ENCODE data around the gene TACR1.
"Not testable (repeated sequence)": the region's sequence is repeated elsewhere in the genome, so short reads cannot be mapped to it uniquely, and the experiment has no call there.

The TACR1 gene

DNA sequence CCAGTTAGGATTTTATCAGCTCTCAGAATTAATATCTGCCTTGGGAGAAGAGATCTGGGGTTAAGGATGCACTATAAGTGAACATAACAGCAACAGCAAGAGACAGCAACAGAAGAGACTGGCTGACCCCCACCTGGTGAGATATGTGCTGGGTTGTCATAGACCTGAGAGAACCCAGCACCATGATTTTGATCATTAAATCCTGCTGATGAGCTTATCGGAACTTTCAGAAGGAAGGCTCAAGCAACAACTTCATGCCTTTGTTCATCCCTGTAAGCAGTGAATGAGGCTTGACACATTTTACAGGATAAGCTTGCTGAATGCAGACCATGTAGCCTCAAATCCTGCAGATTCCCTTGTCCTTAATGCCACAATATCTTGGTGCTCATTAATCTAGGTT, 140.9 kb downstream of the TACR1 start:
- peaks cover 5% of the 10 kb centered on the region for H3K27me3 ChIP-seq (replicated peaks; ENCODE audit: control insufficient read depth, insufficient read depth, low read length)
- H3K4me1 ChIP-seq (ENCODE audit: control insufficient read depth, insufficient read depth, low read length), result no peaks in the 10 kb centered on the region
- no peaks in the 10 kb centered on the region for H3K9me3 ChIP-seq (ENCODE audit: control insufficient read depth, low read length)
- no peak overlapping the region for H3K9ac ChIP-seq (ENCODE audit: low read length)
- DNase-seq (ENCODE audit: low read depth), result no peak
- no peaks in the 10 kb centered on the region for H3K36me3 ChIP-seq (ENCODE audit: control insufficient read depth, insufficient read depth, low read length, severe bottlenecking)
- no peak overlapping the region for H3K4me3 ChIP-seq (ENCODE audit: low read length)

DNA sequence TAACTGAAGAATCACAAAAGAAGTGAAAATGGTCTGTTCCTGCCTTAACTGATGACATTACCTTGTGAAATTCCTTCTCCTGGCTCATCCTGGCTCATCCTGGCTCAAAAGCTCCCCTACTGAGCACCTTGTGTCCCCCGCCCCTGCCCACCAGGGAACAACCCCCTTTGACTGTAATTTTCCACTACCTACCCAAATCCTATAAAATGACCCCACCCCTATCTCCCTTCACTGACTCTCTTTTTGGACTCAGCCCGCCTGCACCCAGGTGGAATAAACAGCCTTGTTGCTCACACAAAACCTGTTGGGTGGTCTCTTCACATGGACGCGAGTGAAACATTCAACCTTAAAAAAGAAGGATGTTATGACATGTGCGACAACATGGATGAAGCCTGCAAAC, 142.2 kb downstream of the TACR1 start:
- not testable (repeated sequence) for H3K9ac ChIP-seq (ENCODE audit: low read length); H3K4me3 ChIP-seq (ENCODE audit: low read length); H3K4me1 ChIP-seq (ENCODE audit: control insufficient read depth, insufficient read depth, low read length); H3K36me3 ChIP-seq (ENCODE audit: control insufficient read depth, insufficient read depth, low read length, severe bottlenecking); DNase-seq (ENCODE audit: low read depth); H3K9me3 ChIP-seq (ENCODE audit: control insufficient read depth, low read length); H3K27me3 ChIP-seq (replicated peaks; ENCODE audit: control insufficient read depth, insufficient read depth, low read length)

DNA sequence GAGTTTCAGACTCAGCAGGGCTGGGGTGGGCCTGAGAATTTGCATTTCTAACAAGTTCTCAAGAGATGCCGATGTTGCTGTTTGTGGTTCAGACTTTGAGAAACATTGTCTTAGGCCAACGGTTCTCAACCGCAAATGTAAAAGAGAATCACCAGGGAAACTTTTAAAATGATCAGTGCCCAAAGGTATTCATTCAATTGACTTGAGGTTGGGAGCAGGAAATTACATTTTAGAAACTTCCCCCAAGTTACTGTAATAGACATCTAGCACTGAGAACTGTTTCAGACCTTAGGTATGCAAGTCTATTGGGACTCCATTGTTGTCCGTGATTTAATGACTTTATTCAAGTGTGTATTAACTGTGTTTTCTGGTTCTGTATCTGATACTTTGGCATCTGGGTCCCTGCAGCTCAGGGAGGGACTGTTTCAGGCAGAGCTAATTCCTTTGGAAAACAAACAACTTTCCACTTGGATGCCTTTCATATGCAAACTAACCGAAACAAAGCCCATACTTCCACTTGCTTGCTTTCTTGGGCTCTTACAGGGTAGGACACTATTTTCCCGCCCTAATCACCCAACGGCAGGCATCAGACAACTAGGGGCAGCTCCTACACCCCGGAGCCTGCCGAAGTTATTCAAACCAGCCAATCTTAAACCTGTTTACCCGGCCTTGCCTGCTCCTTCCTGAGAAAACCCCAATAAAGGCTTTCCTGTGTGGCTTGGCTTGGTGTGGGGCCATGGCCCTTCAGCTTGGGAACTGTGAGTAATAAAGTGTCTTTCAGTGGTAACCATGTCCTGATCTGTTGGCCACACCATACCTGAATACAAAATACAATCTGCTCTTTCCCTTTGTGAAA, 143.3 kb downstream of the TACR1 start:
- peak; percentile 24 for DNase-seq (ENCODE audit: low read depth)
- Histone ChIP-seq H3K9ac (ENCODE audit: low read length) (no peak overlapping the region), H3K36me3 (ENCODE audit: control insufficient read depth, insufficient read depth, low read length, severe bottlenecking) (no peaks in the 10 kb centered on the region), H3K4me3 (ENCODE audit: low read length) (no peak overlapping the region), H3K9me3 (ENCODE audit: control insufficient read depth, low read length) (no peaks in the 10 kb centered on the region), H3K27me3 (replicated peaks; ENCODE audit: control insufficient read depth, insufficient read depth, low read length) (peaks cover 5% of the 10 kb centered on the region), H3K4me1 (ENCODE audit: control insufficient read depth, insufficient read depth, low read length) (no peaks in the 10 kb centered on the region)

DNA sequence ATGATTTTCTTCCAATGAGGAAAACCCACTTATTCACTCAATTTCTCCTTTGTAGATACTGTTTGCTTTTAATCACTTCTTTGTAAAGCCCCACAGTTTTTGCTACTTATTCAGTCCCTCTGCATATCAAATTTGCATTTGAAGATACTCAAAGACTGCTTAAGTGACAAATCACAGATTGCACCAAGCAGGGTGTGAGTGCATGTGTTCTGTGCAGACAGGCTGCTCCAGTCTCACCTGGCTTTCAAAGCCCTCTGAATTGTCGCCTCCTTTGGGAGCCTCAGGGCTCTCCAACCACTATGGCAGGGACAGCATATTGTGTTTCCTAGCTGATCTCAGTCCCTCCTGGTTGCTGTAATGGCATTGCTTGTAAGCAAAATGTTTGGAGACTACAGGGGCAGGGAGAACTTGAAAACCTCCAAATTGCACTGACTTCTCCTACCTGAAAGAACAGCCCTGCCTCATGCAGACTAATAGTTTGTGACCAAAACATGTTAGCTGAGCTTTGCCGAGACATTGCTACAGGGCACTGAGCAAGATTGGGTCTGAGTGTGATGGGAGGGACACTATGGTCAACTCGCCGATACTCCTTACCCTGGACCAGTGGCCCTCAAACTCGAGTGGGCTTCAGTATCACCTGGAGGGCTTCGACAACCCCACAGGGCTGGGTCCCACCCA, 144.0 kb downstream of the TACR1 start:
- Histone ChIP-seq H3K36me3 (ENCODE audit: control insufficient read depth, insufficient read depth, low read length, severe bottlenecking) (no peaks in the 10 kb centered on the region), H3K4me1 (ENCODE audit: control insufficient read depth, insufficient read depth, low read length) (no peaks in the 10 kb centered on the region), H3K9ac (ENCODE audit: low read length) (no peak overlapping the region), H3K9me3 (ENCODE audit: control insufficient read depth, low read length) (no peaks in the 10 kb centered on the region), H3K27me3 (replicated peaks; ENCODE audit: control insufficient read depth, insufficient read depth, low read length) (peaks cover 5% of the 10 kb centered on the region), H3K4me3 (ENCODE audit: low read length) (no peak overlapping the region)
- DNase-seq (ENCODE audit: low read depth), result no peak

DNA sequence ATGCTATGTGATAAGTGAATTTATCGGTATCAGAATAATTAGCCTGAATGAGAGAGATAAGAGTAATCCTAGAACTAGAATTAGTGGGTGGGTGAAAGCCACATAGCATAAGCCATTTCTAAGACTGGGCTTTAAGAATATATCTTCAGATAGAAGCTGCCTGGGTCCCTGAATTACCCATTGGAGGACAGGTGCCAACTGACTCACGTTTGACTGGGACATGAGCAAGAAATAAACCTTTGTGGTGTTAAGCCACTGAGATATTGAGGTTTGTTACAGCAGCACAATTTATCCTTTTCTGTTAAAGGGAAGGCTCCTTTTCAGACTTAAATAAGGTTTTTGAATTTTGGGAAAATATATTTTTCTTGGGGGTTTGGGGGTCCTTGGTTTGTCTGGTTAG, 145.0 kb downstream of the TACR1 start:
- no peaks in the 10 kb centered on the region for H3K9me3 ChIP-seq (ENCODE audit: control insufficient read depth, low read length)
- no peak overlapping the region for H3K4me3 ChIP-seq (ENCODE audit: low read length)
- H3K27me3 ChIP-seq (replicated peaks; ENCODE audit: control insufficient read depth, insufficient read depth, low read length), result peaks cover 5% of the 10 kb centered on the region
- H3K4me1 ChIP-seq (ENCODE audit: control insufficient read depth, insufficient read depth, low read length), result no peaks in the 10 kb centered on the region
- no peak for DNase-seq (ENCODE audit: low read depth)
- H3K36me3 ChIP-seq (ENCODE audit: control insufficient read depth, insufficient read depth, low read length, severe bottlenecking), result no peaks in the 10 kb centered on the region
- H3K9ac ChIP-seq (ENCODE audit: low read length), result no peak overlapping the region

DNA sequence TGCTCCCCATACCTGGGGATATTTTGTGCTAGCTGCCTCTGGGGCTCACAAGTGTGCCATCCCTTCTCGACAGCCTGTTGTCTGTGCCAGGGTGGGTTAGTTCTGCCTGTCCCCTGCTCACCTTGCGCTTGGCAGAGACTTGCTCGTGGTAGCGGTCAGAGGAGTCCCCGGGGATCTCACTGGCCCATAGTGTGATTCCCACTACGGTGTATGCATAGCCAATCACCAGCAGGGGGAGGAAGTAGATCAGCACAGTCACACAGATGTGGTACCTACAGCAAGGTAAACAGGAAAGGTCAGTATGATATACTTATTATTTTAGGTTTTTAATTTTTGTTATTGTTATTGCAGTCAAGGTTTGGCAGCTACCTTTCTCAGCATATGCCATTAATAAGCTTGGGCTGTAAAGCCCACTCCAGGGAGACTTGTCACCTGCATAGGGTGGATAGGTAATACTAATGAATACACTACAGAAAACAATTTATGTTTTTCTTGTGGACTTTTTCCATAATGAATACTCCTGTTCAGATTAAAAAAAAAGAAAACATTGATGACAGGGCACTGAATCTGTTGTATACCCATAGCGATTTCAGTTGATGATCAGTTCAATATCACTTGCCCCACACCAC, 145.7 kb downstream of the TACR1 start:
- DNase-seq (ENCODE audit: low read depth), result no peak
- Histone ChIP-seq H3K27me3 (replicated peaks; ENCODE audit: control insufficient read depth, insufficient read depth, low read length) (no peaks in the 10 kb centered on the region), H3K36me3 (ENCODE audit: control insufficient read depth, insufficient read depth, low read length, severe bottlenecking) (no peaks in the 10 kb centered on the region), H3K4me3 (ENCODE audit: low read length) (no peak overlapping the region), H3K9me3 (ENCODE audit: control insufficient read depth, low read length) (no peaks in the 10 kb centered on the region), H3K4me1 (ENCODE audit: control insufficient read depth, insufficient read depth, low read length) (peaks cover 5% of the 10 kb centered on the region), H3K9ac (ENCODE audit: low read length) (no peak overlapping the region)

DNA sequence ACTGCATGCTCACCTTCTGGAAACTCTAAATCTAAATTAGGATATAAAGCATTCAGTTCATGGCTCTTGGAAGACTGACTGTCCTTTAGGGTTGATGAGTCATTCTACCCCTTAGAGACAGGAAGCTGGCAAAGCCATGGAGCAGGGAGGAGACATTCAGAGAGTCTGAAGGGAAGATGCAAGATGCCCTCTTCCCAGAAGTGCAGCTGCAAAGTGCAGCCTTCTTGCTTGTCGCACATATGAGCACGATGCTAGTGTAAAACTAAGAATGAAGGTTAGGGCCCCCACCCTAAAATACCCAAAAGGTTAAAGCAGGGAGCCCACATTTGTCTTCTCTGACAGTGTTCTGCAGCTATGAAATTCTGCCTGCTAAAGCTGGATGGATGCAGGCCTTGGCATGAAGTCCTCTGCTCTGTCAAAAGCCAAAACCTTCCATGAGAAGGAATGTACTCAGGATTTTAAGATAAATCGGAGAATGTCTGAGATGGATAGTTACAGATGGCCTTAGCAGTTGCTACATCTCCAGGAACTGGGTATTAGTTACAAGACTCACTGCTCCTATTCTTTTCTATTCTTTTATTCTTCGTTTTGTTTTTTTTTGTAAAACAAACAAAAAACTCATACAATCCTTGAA, 151.2 kb downstream of the TACR1 start:
- DNase-seq (ENCODE audit: low read depth), result peak; percentile 59
- Histone ChIP-seq H3K36me3 (ENCODE audit: control insufficient read depth, insufficient read depth, low read length, severe bottlenecking) (no peaks in the 10 kb centered on the region), H3K9ac (ENCODE audit: low read length) (peak overlapping the region; percentile 47), H3K9me3 (ENCODE audit: control insufficient read depth, low read length) (no peaks in the 10 kb centered on the region), H3K4me3 (ENCODE audit: low read length) (no peak overlapping the region), H3K27me3 (replicated peaks; ENCODE audit: control insufficient read depth, insufficient read depth, low read length) (no peaks in the 10 kb centered on the region), H3K4me1 (ENCODE audit: control insufficient read depth, insufficient read depth, low read length) (peaks cover 22% of the 10 kb centered on the region)

DNA sequence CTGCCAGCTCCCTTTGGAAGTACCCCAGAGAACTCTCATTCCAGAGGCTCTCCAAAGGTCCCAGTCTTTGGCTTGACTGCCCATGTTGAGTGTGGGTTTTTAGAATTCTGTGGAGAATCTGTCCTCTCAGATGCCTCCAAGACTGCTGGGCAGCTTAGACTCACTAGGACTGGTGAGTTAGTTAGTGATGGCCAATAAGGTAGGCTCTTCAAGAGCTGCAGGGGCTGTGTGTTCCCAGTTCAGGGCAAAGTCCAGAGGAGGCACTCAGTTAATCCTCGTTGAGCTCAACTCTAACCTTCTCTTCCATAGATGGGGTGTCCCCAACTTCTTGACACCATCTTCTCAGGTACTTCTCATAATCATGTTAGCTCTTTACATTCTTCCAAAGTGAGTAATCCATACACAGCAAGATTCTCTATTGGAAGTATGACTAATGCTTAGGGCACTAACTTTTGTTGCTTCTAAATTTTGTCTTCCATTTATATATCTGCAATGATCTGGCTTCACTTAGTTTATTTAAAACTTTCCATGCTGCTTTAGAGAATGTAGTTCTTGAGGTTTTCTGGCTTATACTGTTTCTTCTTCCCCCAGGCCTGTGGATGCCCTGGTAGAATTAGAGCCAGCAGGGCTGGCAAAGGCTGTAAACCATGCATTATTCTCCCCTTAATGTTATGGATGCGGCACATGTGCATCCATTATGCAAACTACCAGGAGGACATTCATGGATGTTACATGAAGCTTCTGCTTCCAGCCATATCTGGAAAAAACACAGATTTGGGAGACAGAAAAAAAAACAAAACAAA, 151.9 kb downstream of the TACR1 start:
- Histone ChIP-seq H3K9ac (ENCODE audit: low read length) (peak overlapping the region; percentile 22), H3K9me3 (ENCODE audit: control insufficient read depth, low read length) (no peaks in the 10 kb centered on the region), H3K36me3 (ENCODE audit: control insufficient read depth, insufficient read depth, low read length, severe bottlenecking) (no peaks in the 10 kb centered on the region), H3K4me3 (ENCODE audit: low read length) (no peak overlapping the region), H3K4me1 (ENCODE audit: control insufficient read depth, insufficient read depth, low read length) (peaks cover 25% of the 10 kb centered on the region), H3K27me3 (replicated peaks; ENCODE audit: control insufficient read depth, insufficient read depth, low read length) (no peaks in the 10 kb centered on the region)
- peak; percentile 49 for DNase-seq (ENCODE audit: low read depth)

DNA sequence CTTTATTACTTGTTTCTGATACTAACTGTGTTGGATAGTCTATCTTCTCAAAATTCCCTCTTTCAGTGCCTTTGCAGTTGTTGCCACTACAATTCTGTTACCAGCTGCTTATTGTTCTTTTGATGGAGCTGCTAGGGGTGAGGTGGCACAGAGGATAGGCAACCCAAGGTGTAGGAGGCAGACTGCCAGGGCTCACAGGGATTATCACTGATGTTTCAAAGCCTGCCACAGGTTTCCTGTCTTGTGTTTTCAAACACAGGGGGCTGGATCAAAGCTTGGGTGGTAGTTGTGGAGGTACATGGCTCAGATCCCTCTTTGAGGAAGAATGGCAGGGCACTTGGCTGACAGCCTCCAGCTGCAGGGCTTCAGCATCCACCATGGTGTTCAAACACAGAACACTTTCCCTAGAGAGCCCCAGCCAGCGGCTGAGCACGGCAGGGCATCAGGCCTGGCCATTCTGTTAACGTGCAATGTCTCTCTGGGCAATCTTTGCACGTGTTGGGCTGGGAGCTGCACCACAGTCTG, 153.7 kb downstream of the TACR1 start:
- Histone ChIP-seq H3K4me3 (ENCODE audit: low read length) (no peak overlapping the region), H3K9ac (ENCODE audit: low read length) (no peak overlapping the region), H3K4me1 (ENCODE audit: control insufficient read depth, insufficient read depth, low read length) (peaks cover 38% of the 10 kb centered on the region), H3K27me3 (replicated peaks; ENCODE audit: control insufficient read depth, insufficient read depth, low read length) (no peaks in the 10 kb centered on the region), H3K9me3 (ENCODE audit: control insufficient read depth, low read length) (no peaks in the 10 kb centered on the region), H3K36me3 (ENCODE audit: control insufficient read depth, insufficient read depth, low read length, severe bottlenecking) (no peaks in the 10 kb centered on the region)
- DNase-seq (ENCODE audit: low read depth), result no peak

DNA sequence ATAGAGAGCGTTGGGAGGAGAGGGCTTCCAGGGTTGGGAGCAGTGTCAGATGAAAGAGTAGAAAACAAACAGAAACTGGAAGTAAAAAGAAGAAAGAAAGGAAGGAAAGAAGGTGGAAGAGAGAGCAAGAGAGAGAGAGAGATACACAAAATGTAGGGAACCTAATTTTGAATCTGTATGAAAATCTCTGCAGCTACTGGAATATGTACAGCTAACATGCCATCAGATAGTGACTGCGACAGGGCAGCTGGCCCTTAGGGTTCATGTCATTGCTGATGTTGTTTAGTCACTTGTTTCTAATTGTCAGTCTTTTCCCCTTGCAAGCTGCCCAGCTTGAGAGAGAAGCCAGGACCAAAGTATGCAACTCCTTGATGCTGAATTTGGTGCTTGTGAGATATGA, 155.0 kb downstream of the TACR1 start:
- H3K4me1 ChIP-seq (ENCODE audit: control insufficient read depth, insufficient read depth, low read length), result peaks cover 38% of the 10 kb centered on the region
- H3K27me3 ChIP-seq (replicated peaks; ENCODE audit: control insufficient read depth, insufficient read depth, low read length), result no peaks in the 10 kb centered on the region
- no peak overlapping the region for H3K9ac ChIP-seq (ENCODE audit: low read length)
- no peak overlapping the region for H3K4me3 ChIP-seq (ENCODE audit: low read length)
- no peak for DNase-seq (ENCODE audit: low read depth)
- no peaks in the 10 kb centered on the region for H3K36me3 ChIP-seq (ENCODE audit: control insufficient read depth, insufficient read depth, low read length, severe bottlenecking)
- H3K9me3 ChIP-seq (ENCODE audit: control insufficient read depth, low read length), result no peaks in the 10 kb centered on the region

Measured in adipocyte (in vitro differentiated cells).